GM12874 (cell line): ENCODE measurements around the gene CDKN2AIP.

Experiments used
- CTCF ChIP-seq: IDR thresholded peaks from 2 replicates; pipeline ENCODE4 v1.5.1; 2011; ENCODE audit warnings: low read depth, mild to moderate bottlenecking, control low read depth, low read length, moderate library complexity; ENCODE audit not compliant: insufficient read depth

CDKN2AIP gene

GRCh38 chr4:183416879-183417755 is 27.3 kb upstream of the CDKN2AIP start:
- TF ChIP-seq CTCF: no peak

- no peak for TF ChIP-seq CTCF
These were observed 21.3 kb upstream of the CDKN2AIP start for GRCh38 chr4:183422962-183423631.

- TF ChIP-seq CTCF: no peak
These were observed 20.2 kb upstream of the CDKN2AIP start for GRCh38 chr4:183424109-183424744.

GRCh38 chr4:183426507-183426906 is 17.9 kb upstream of the CDKN2AIP start:
- TF ChIP-seq CTCF: no peak

- TF ChIP-seq CTCF: no peak
These were observed 14.9 kb upstream of the CDKN2AIP start for GRCh38 chr4:183429489-183429888.

GRCh38 chr4:183430317-183430993 is 14.0 kb upstream of the CDKN2AIP start:
- TF ChIP-seq CTCF: no peak

GRCh38 chr4:183430994-183431347 is 13.5 kb upstream of the CDKN2AIP start:
- TF ChIP-seq CTCF: no peak
